Endodermal cell (in vitro differentiated cells): ENCODE data around the gene ENPP1. TPM values are rescaled to one million over a fixed set of nuclear protein-coding genes. Genes with fewer than 3 reads are reported as not detected.

Experiments used
- DNase-seq: peaks from one replicate; pipeline ENCODE4 v3.0.0-alpha.2; 2017
- H3K27ac ChIP-seq: 2 replicates; pipeline ENCODE4 v1.5.1; 2013; ENCODE audit warnings: mild to moderate bottlenecking, low read depth, low read length, moderate library complexity
- H3K27me3 ChIP-seq: 2 replicates; pipeline ENCODE4 v1.6.1; 2013; ENCODE audit warnings: mild to moderate bottlenecking, low read length, moderate library complexity; ENCODE audit not compliant: insufficient read depth, control insufficient read depth, poor library complexity, severe bottlenecking
- H3K36me3 ChIP-seq: 2 replicates; pipeline ENCODE4 v1.7.0; 2013; ENCODE audit warnings: mild to moderate bottlenecking, low read length, moderate library complexity; ENCODE audit not compliant: control insufficient read depth, insufficient read depth
- H3K4me1 ChIP-seq: one replicate; pipeline ENCODE4 v1.7.0; 2013; ENCODE audit warnings: low read length; ENCODE audit not compliant: control insufficient read depth, insufficient read depth
- H3K4me3 ChIP-seq: 2 replicates; pipeline ENCODE4 v1.5.1; 2013; ENCODE audit warnings: mild to moderate bottlenecking, low read length, moderate library complexity
- H3K9ac ChIP-seq: 2 replicates; pipeline ENCODE4 v1.6.1; 2013; ENCODE audit warnings: mild to moderate bottlenecking, low read length, moderate library complexity; ENCODE audit not compliant: poor library complexity, severe bottlenecking; ENCODE audit errors: extremely low read depth
- H3K9me3 ChIP-seq: 2 replicates; pipeline ENCODE4 v1.6.1; 2013; ENCODE audit warnings: mild to moderate bottlenecking, low read length, moderate library complexity; ENCODE audit not compliant: control insufficient read depth
- H3K27ac Mint-ChIP-seq: 2 replicates; pipeline ENCODE4 v1.8.0; 2020; ENCODE audit warnings: mixed read lengths
- H3K27me3 Mint-ChIP-seq: 2 replicates; pipeline ENCODE4 v1.8.0; 2021; ENCODE audit warnings: mild to moderate bottlenecking, mixed read lengths; ENCODE audit not compliant: insufficient read depth
- H3K36me3 Mint-ChIP-seq: 2 replicates; pipeline ENCODE4 v1.8.0; 2020; ENCODE audit warnings: low read depth, mixed read lengths
- H3K4me1 Mint-ChIP-seq: 2 replicates; pipeline ENCODE4 v1.8.0; 2020; ENCODE audit warnings: mixed read lengths
- H3K4me3 Mint-ChIP-seq: 2 replicates; pipeline ENCODE4 v1.8.0; 2020; ENCODE audit warnings: mild to moderate bottlenecking, moderate library complexity, mixed read lengths
- H3K9me3 Mint-ChIP-seq: 2 replicates; pipeline ENCODE4 v1.8.0; 2020; ENCODE audit warnings: mild to moderate bottlenecking, mixed read lengths
- CTCF ChIP-seq: fragments of 200-600 bp; sonication (generic); conservative IDR thresholded peaks from 2 replicates; pipeline ENCODE4 v1.5.0; 2021; ENCODE audit warnings: antibody characterized with exemption, mild to moderate bottlenecking
- WGBS, 2 experiments: methylation state at CpG; one replicate each; pipeline versions ENCODE4 v1.1.5 to v1.1.7; 2013; ENCODE audit warnings: missing lambda C conversion rate in 2 of 2, mixed read lengths in 1 of 2; ENCODE audit not compliant: insufficient coverage in 1 of 2, insufficient read length in 1 of 2; 5-methylcytosine and 5-hydroxymethylcytosine counted together
- total RNA-seq, 2 donors: library from RNA; stranded (reverse); fragmentation: NEBNext Ultra II Directional in 1 of 2; extraction: Animal tissue kit (Norgen Biotek cat#: 25700) in 1 of 2; gene quantifications; 2 replicates in 1 of 2; 3 replicates in 1 of 2; pipeline ENCODE4 v1.2.1, GENCODE V29; 2021

The ENPP1 gene
- total RNA-seq, 2 donors from 2014 or later, result 11.6 to 16.1 TPM

GRCh38 chr6:131862476-131862875 is 54.7 kb downstream of the ENPP1 start:
- no peak overlapping the region for H3K27ac Mint-ChIP-seq
- H3K4me1 Mint-ChIP-seq, result peaks cover 16% of the 10 kb centered on the region
- H3K9me3 Mint-ChIP-seq, result peaks cover 8% of the 10 kb centered on the region

GRCh38 chr6:131867744-131868143 is 59.9 kb downstream of the ENPP1 start:
- no peaks in the 10 kb centered on the region for H3K27me3 ChIP-seq
- H3K4me3 Mint-ChIP-seq, result no peak overlapping the region
- H3K36me3 ChIP-seq, result peaks cover 2% of the 10 kb centered on the region
- peaks cover 9% of the 10 kb centered on the region for H3K36me3 Mint-ChIP-seq
- TF ChIP-seq CTCF, result no peak
- H3K4me1 ChIP-seq, result no peaks in the 10 kb centered on the region
- DNase-seq, result no peak
- H3K27ac ChIP-seq, result no peak overlapping the region
- H3K4me3 ChIP-seq, result no peak overlapping the region
- H3K4me1 Mint-ChIP-seq, result peaks cover 2% of the 10 kb centered on the region
- 86 to 100% methylated on average over 1 of the region's 1 CpG for WGBS, 2 experiments
- no peaks in the 10 kb centered on the region for H3K9me3 Mint-ChIP-seq
- H3K9me3 ChIP-seq, result peaks cover 1% of the 10 kb centered on the region
- H3K27ac Mint-ChIP-seq, result no peak overlapping the region
- H3K9ac ChIP-seq, result no peak overlapping the region
- H3K27me3 Mint-ChIP-seq, result no peaks in the 10 kb centered on the region

More at GRCh38 chr6:131862476-131862875, 54.7 kb downstream of the ENPP1 start:
- Histone ChIP-seq H3K4me3 (no peak overlapping the region), H3K9ac (no peak overlapping the region), H3K4me1 (no peaks in the 10 kb centered on the region), H3K36me3 (no peaks in the 10 kb centered on the region), H3K27me3 (no peaks in the 10 kb centered on the region), H3K9me3 (peaks cover 9% of the 10 kb centered on the region), H3K27ac (no peak overlapping the region)
- WGBS, 2 experiments, result 91 to 93% methylated on average over 3 to 5 of the region's 5 CpGs
- no peak for TF ChIP-seq CTCF
- Mint-ChIP-seq H3K4me3 (no peak overlapping the region), H3K36me3 (peaks cover 31% of the 10 kb centered on the region), H3K27me3 (no peaks in the 10 kb centered on the region)
- no peak for DNase-seq

GRCh38 chr6:131868836-131869235 is 61.0 kb downstream of the ENPP1 start:
- H3K4me3 Mint-ChIP-seq, result no peak overlapping the region
- Histone ChIP-seq H3K27me3 (no peaks in the 10 kb centered on the region), H3K27ac (no peak overlapping the region), H3K4me3 (no peak overlapping the region), H3K4me1 (no peaks in the 10 kb centered on the region), H3K36me3 (peaks cover 2% of the 10 kb centered on the region), H3K9me3 (no peaks in the 10 kb centered on the region), H3K9ac (no peak overlapping the region)
- H3K4me1 Mint-ChIP-seq, result peaks cover 1% of the 10 kb centered on the region
- no peaks in the 10 kb centered on the region for H3K27me3 Mint-ChIP-seq
- peaks cover 6% of the 10 kb centered on the region for H3K36me3 Mint-ChIP-seq
- WGBS, 2 experiments, result 93% methylated on average over 2 of the region's 3 CpGs; no CpG with 5 or more reads in 1 of the 2 experiments
- H3K27ac Mint-ChIP-seq, result no peak overlapping the region
- DNase-seq, result no peak
- TF ChIP-seq CTCF, result no peak
- H3K9me3 Mint-ChIP-seq, result no peaks in the 10 kb centered on the region
